ENCODE results near the gene MPV17L2. TPM values are rescaled to one million over a fixed set of nuclear protein-coding genes. Genes with fewer than 3 reads are reported as not detected.

The MPV17L2 gene
- total and polyA plus RNA-seq, 2 of the 4 experiments (the other 2 are of a cell fraction) = 7.2 to 19.5 TPM

DNA sequence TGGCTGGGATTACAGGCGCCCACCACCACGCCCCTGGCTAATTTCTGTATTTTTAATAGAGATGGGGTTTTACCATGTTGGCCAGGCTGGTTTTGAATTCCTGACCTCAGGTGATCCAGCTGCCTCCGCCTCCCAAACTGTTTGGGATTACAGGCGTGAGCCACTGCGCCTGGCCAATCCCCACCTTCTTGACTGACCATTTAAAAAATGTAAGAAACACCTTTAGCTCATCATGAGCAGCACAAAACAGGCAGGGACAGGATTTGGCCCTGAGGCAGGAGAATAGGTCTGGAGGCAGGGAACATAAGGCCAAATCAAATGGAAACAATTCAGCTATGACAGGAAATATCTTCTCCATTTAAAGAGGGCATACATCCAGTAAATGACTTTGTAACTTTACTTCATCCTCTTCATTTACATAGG, 1.4 kb upstream of the MPV17L2 start:
- dilution Hi-C loops (cut with HindIII; ENCODE audit: low sequenced_read_pairs, unreplicated experiment) = no loop called here

More for the DNA sequence above, 1.4 kb upstream of the MPV17L2 start:
- H3K4me3 ChIP-seq (ENCODE audit: insufficient read depth, low read depth, low read length) = peak overlapping the region; percentile 12; the same call in 1 of the 2 replicates
- ATAC-seq (ENCODE audit: low read depth) (no peak), DNase-seq (no peak)
- TF ChIP-seq CHD1 (IDR thresholded peaks at IDR 0.05; ENCODE audit: low read depth, low read length) (no peak), MAFK (IDR thresholded peaks at IDR 0.05; ENCODE audit: low read depth, low read length) (no peak), RAD21 (IDR thresholded peaks at IDR 0.05; ENCODE audit: low read length) (no peak), MAZ (IDR thresholded peaks at IDR 0.05; ENCODE audit: borderline replicate concordance, low read depth, low read length) (no peak), SMC3 (IDR thresholded peaks at IDR 0.05; ENCODE audit: low read depth, low read length) (no peak), RFX5 (IDR thresholded peaks at IDR 0.05; ENCODE audit: low read depth, low read length) (no peak), NFE2L2 (IDR thresholded peaks at IDR 0.05; ENCODE audit: low read depth, low read length) (no peak), FOS (IDR thresholded peaks at IDR 0.05; ENCODE audit: low read depth, low read length) (no peak), BHLHE40 (IDR thresholded peaks at IDR 0.05; ENCODE audit: low read depth, low read length) (no peak), CEBPB (IDR thresholded peaks at IDR 0.05; ENCODE audit: low read depth, low read length) (no peak)
- TF ChIP-seq, protein P1, sequence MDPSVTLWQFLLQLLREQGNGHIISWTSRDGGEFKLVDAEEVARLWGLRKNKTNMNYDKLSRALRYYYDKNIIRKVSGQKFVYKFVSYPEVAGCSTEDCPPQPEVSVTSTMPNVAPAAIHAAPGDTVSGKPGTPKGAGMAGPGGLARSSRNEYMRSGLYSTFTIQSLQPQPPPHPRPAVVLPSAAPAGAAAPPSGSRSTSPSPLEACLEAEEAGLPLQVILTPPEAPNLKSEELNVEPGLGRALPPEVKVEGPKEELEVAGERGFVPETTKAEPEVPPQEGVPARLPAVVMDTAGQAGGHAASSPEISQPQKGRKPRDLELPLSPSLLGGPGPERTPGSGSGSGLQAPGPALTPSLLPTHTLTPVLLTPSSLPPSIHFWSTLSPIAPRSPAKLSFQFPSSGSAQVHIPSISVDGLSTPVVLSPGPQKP (IDR thresholded peaks at IDR 0.05; ENCODE audit: borderline replicate concordance, low read depth, low read length) = no peak
- TF ChIP-seq, protein P2, sequence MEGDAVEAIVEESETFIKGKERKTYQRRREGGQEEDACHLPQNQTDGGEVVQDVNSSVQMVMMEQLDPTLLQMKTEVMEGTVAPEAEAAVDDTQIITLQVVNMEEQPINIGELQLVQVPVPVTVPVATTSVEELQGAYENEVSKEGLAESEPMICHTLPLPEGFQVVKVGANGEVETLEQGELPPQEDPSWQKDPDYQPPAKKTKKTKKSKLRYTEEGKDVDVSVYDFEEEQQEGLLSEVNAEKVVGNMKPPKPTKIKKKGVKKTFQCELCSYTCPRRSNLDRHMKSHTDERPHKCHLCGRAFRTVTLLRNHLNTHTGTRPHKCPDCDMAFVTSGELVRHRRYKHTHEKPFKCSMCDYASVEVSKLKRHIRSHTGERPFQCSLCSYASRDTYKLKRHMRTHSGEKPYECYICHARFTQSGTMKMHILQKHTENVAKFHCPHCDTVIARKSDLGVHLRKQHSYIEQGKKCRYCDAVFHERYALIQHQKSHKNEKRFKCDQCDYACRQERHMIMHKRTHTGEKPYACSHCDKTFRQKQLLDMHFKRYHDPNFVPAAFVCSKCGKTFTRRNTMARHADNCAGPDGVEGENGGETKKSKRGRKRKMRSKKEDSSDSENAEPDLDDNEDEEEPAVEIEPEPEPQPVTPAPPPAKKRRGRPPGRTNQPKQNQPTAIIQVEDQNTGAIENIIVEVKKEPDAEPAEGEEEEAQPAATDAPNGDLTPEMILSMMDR (conservative IDR thresholded peaks at IDR 0.05; ENCODE audit: low read depth, low read length) = no peak
- TF ChIP-seq, protein P3, sequence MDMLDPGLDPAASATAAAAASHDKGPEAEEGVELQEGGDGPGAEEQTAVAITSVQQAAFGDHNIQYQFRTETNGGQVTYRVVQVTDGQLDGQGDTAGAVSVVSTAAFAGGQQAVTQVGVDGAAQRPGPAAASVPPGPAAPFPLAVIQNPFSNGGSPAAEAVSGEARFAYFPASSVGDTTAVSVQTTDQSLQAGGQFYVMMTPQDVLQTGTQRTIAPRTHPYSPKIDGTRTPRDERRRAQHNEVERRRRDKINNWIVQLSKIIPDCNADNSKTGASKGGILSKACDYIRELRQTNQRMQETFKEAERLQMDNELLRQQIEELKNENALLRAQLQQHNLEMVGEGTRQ (IDR thresholded peaks at IDR 0.05; ENCODE audit: low read depth, low read length) = no peak
- peak overlapping the region; percentile 72; the same call in 1 of the 2 replicates for H3K27ac ChIP-seq (ENCODE audit: insufficient read depth, low read length)
- no peak overlapping the region for H3K56ac ChIP-seq (ENCODE audit: extremely low read depth, insufficient read depth, low read length)
- no peak overlapping the region for H2AK5ac ChIP-seq (ENCODE audit: low read depth, low read length)
- intact Hi-C loops (cut with micrococcal nuclease) (loop anchor here (1.0 kb wide), 1 partner anchor 60 kb away; no protein-coding TSS in a partner anchor), in situ Hi-C loops (cut with MboI; ENCODE audit: low sequenced_read_pairs) (loop anchor here (10.0 kb wide), 2 partner anchors 133 to 223 kb away; partner anchors contain the start of genes LSM4 and SSBP4)
- no peak overlapping the region; the same call in 1 of the 2 replicates for H3K4ac ChIP-seq (ENCODE audit: low read depth, low read length)
- H2BK20ac ChIP-seq (ENCODE audit: low read depth, low read length) = no peak overlapping the region
- H3K9me1 ChIP-seq (ENCODE audit: insufficient read depth, low read length) = peaks cover 8% of the 10 kb centered on the region; the same call in 1 of the 2 replicates
- H3K14ac ChIP-seq (replicated peaks; ENCODE audit: low read depth, low read length) = no peak overlapping the region
- H3K4me1 ChIP-seq (ENCODE audit: control insufficient read depth, insufficient read depth, low read length) = peaks cover 8% of the 10 kb centered on the region
- no peak overlapping the region for H2AK9ac ChIP-seq (replicated peaks; ENCODE audit: low read depth, low read length, poor library complexity)
- H2BK15ac ChIP-seq (ENCODE audit: low read depth, low read length) = no peak overlapping the region
- peaks cover 8% of the 10 kb centered on the region; the same call in 1 of the 2 replicates for H3K36me3 ChIP-seq (ENCODE audit: control insufficient read depth, insufficient read depth, low read length)
- H3K4me2 ChIP-seq (ENCODE audit: low read depth, low read length) = peak overlapping the region; percentile 86
- no peak overlapping the region for H4K5ac ChIP-seq (ENCODE audit: low read depth, low read length)
- H3K18ac ChIP-seq (ENCODE audit: low read depth, low read length) = no peak overlapping the region
- 0 out of 2 replicates have a peak, but pooled peaks cover 1% of the 10 kb centered on the region for H3K27me3 ChIP-seq (ENCODE audit: control insufficient read depth, insufficient read depth, low read length)
- H4K8ac ChIP-seq (ENCODE audit: low read depth in 2 of 2, low read length in 2 of 2) = peak overlapping the region; percentile 36 to 72; a peak in 2 of 4 replicates
- no peak overlapping the region for H2BK5ac ChIP-seq (ENCODE audit: low read depth, low read length, poor library complexity, severe bottlenecking)
- peaks cover 8% of the 10 kb centered on the region for H4K20me1 ChIP-seq (ENCODE audit: insufficient read depth, low read length)
- H4K91ac ChIP-seq (ENCODE audit: insufficient read depth, low read depth, low read length) = no peak overlapping the region
- H3K9me3 ChIP-seq (ENCODE audit: control insufficient read depth, insufficient read depth, low read length) = no peaks in the 10 kb centered on the region
- no CpG with 5 or more reads among the region's 5 CpGs for WGBS, 2 experiments (ENCODE audit: extremely low coverage in 2 of 2, insufficient read length in 1 of 2)
- peak overlapping the region; percentile 81 for H3K9ac ChIP-seq (ENCODE audit: low read depth, low read length)
- H2BK120ac ChIP-seq (ENCODE audit: low read depth, low read length) = no peak overlapping the region
- CTCF ChIA-PET = interaction anchor here (0.9 to 1.3 kb wide), 4 partner anchors 16 to 60 kb away, joined by 4 to 6 read pairs (median 4); no protein-coding TSS in a partner anchor
- BruUV-seq (replicated peaks) = no TSS peak
- peak overlapping the region; percentile 61; the same call in 1 of the 2 replicates for H3K23ac ChIP-seq (ENCODE audit: low read depth, low read length)
- H2AFZ ChIP-seq (replicated peaks; ENCODE audit: low read length, poor library complexity) = peak overlapping the region; percentile 79
- H3K79me1 ChIP-seq (ENCODE audit: low read depth in 1 of 2, low read length in 2 of 2) = peaks cover 7 to 15% of the 10 kb centered on the region in 2 experiments; a peak in 3 of 4 replicates
- POLR2A ChIA-PET (ENCODE audit: unreplicated experiment) = interaction anchor here (2.2 kb wide), 1 partner anchor 90 kb away, joined by 5 read pairs; the partner anchor contains the start of gene JUND

Measured in IMR-90 (cell line).